Activated naive CD4-positive, alpha-beta T cell treated with anti-CD3 and anti-CD28 coated beads, Interleukin-2, amount 50 U/mL, for 72 hours (primary cell): ENCODE measurements around the gene BGN. TPM values are rescaled to one million over a fixed set of nuclear protein-coding genes. Genes with fewer than 3 reads are reported as not detected.

ENCODE experiments used
- ATAC-seq, 2 donors: fragments of 150-1000 bp; cut with Tn5 transposase; 2 replicates each; pipeline ENCODE4 v1.10.0; 2021; ENCODE audit warnings: mild to moderate bottlenecking in 2 of 2, moderate library complexity in 2 of 2
- DNase-seq, 2 donors: peaks; one replicate each; pipeline ENCODE4 v3.0.0; 2021 to 2022; ENCODE audit warnings: low spot score in 2 of 2
- H3K27ac Mint-ChIP-seq, 2 donors: one replicate each; pipeline ENCODE4 v1.8.0; 2022; ENCODE audit warnings: mild to moderate bottlenecking in 2 of 2, mixed read lengths in 2 of 2
- H3K36me3 Mint-ChIP-seq, 2 donors: one replicate each; pipeline ENCODE4 v1.8.0; 2022; ENCODE audit warnings: mixed read lengths in 2 of 2
- H3K9me3 Mint-ChIP-seq, 2 donors: one replicate each; pipeline ENCODE4 v1.8.0; 2022; ENCODE audit warnings: mixed read lengths in 2 of 2
- total RNA-seq, 2 donors: library from RNA; stranded (reverse); gene quantifications; one replicate each; pipeline ENCODE4 v1.2.3, GENCODE V29; 2022

The BGN gene
- total RNA-seq, 2 donors from 2014 or later = not detected

DNA sequence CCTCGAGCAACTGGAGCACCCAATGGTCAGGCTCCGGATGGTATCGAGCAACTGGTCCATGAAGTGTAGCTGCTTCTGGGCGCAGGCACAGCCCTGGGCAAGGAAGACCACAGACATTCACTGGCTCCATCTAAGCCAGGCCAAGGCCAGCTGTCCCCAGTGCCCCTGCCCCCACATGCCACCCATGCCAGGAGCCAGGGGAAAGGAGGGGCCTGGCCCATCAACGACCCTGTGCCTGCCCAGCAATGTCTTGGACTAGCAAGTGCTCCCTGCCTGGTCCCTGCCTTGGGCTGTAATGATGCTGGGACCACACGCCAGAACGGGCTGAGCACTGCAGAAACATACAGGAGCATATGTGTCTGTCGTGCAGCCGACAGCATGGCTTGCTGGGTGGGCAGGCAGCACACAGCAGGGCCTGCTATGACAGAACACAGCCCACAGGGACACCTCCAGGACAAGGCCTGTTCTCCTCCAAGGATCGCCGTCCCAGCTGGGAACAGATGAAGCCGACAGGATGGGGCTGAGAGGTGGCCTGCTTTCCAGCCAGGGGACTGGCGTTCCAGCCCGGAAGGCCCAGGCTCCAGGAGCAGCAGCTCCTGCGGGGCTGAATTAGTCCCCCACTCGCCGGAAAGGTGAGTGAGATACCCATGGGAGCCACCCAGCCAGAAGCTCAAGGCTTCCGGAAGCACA lies 37.5 kb upstream of the BGN start:
- H3K9me3 Mint-ChIP-seq = no peaks in the 10 kb centered on the region
- ATAC-seq (no peak), DNase-seq (no peak)
- H3K36me3 Mint-ChIP-seq = no peaks in the 10 kb centered on the region
- no peak overlapping the region for H3K27ac Mint-ChIP-seq

- ATAC-seq (no peak), DNase-seq (no peak)
- H3K9me3 Mint-ChIP-seq = no peaks in the 10 kb centered on the region
- no peak overlapping the region for H3K27ac Mint-ChIP-seq
- H3K36me3 Mint-ChIP-seq = no peaks in the 10 kb centered on the region
Measured at GRCh38 chrX:153457827-153458466, 36.8 kb upstream of the BGN start.

DNA sequence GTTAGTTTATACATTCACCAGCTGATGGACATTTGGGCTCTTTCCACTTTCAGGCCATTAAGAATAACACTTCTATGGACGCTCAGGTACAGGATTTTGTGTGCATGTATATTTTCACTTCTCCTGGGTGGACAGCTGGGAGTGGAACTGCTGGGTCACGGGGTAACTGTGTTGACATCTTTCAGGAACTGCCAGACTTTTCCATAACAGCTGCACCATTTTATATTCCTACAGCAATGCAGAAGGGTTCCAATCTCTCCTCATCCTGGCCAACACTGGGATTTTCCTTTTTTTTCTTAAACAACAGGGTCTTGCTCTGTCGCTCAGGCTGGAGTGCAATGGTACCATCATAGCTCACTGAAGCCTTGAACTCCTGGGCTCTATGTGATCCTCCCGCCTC lies 36.3 kb upstream of the BGN start:
- H3K9me3 Mint-ChIP-seq = no peaks in the 10 kb centered on the region
- DNase-seq (no peak), ATAC-seq (no peak)
- H3K36me3 Mint-ChIP-seq = no peaks in the 10 kb centered on the region
- no peak overlapping the region for H3K27ac Mint-ChIP-seq

- H3K9me3 Mint-ChIP-seq = no peaks in the 10 kb centered on the region
- no peak for ATAC-seq
- H3K36me3 Mint-ChIP-seq = no peaks in the 10 kb centered on the region
- DNase-seq = no peak
- H3K27ac Mint-ChIP-seq = no peak overlapping the region
Measured at GRCh38 chrX:153459986-153460385, 34.8 kb upstream of the BGN start.

DNA sequence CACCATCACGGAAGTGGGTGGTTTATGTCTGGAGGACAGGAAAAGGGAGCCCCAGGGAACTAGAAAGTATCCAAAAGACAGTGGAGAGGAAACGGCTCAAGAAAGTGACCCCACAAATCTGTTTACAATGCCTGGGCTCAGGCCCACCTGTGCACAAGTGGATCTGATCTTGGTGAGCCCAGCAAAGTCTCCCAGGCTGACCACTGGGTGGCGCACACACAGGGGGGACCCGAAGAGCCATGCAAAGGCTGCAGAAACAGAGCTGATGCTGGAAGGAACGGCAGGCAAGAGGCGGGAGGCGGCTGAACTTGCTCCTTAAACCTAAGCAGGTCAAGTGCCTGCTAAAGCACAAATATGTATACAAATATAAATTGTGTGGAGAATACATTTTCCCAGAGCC lies 34.0 kb upstream of the BGN start:
- DNase-seq = peak in 1 of 2 donors; percentile 24

DNA sequence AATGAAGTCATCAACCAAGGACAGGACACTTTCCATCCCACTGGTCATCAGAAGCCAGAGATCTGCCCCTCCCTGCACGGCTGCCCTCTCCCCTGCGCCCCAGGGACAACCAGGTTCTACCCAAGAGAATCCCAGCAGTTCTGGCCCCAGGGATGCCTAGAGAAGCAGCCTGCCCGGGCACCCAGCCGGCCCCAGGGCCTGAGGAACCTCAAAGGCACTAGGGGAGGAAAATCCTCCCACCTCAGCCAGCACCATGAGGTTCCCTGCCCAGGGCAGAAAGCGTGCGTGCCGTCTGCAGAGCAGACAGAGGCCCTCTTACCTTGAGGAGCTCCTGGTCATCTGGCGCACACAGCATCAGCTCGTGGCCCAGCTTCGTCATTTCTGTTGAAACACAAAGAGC lies 32.5 kb upstream of the BGN start:
- no peak for ATAC-seq
- no peaks in the 10 kb centered on the region for H3K36me3 Mint-ChIP-seq

More for the DNA sequence above, 34.0 kb upstream of the BGN start:
- peak in 1 of 2 donors; percentile 67 for ATAC-seq
- Mint-ChIP-seq H3K36me3 (no peaks in the 10 kb centered on the region), H3K9me3 (no peaks in the 10 kb centered on the region), H3K27ac (no peak overlapping the region)

DNA sequence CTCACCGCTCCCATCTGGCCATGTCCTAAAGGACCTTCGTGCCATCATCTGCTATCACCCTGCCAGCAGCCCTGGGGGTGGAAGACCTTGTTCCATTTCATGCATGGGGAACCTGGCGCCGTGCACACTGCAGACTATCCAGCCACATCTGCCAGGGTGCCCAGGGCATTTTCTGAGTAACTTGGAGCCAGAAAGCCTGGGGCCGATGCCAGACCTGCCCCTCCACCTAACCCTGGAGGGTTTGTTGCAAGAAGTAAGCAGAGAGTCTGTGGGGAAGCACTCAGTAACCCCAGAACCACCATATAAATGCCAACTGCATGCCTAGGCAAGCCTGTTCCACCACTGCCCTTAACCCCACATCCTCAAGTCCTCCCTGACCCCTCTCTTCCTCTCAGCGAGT lies 31.7 kb upstream of the BGN start:
- H3K9me3 Mint-ChIP-seq = no peaks in the 10 kb centered on the region
- no peak for ATAC-seq
- DNase-seq = no peak
- H3K27ac Mint-ChIP-seq = no peak overlapping the region
- H3K36me3 Mint-ChIP-seq = no peaks in the 10 kb centered on the region

More for the DNA sequence above, 32.5 kb upstream of the BGN start:
- H3K27ac Mint-ChIP-seq = no peak overlapping the region
- no peak for DNase-seq
- H3K9me3 Mint-ChIP-seq = no peaks in the 10 kb centered on the region

DNA sequence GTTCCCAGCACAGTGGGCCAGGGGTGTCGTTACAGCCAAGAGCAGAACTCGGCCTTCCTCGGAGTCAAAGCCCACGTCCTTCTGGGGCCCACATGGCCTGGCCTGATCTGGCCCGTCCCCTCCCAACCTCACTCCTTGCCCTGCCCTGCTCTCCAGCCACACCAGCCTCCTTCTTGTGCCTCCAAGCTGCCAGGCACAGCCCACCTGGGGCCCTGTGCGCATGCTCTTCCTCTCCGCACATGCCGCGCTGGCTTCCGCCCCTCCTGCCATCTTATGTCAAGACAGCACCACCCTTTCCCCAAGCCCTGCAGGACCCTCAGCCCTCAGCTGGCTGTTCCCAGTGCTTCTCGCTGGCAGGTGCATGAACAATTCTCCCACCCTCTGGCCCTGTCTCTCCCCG lies 31.2 kb upstream of the BGN start:
- ATAC-seq = no peak
- H3K9me3 Mint-ChIP-seq = no peaks in the 10 kb centered on the region
- H3K36me3 Mint-ChIP-seq = no peaks in the 10 kb centered on the region
- DNase-seq = no peak
- H3K27ac Mint-ChIP-seq = no peak overlapping the region

GRCh38 chrX:153464116-153464515 lies 30.7 kb upstream of the BGN start:
- Mint-ChIP-seq H3K9me3 (no peaks in the 10 kb centered on the region), H3K36me3 (no peaks in the 10 kb centered on the region), H3K27ac (no peak overlapping the region)
- ATAC-seq = no peak
- DNase-seq = no peak

GRCh38 chrX:153465691-153466380 lies 28.9 kb upstream of the BGN start:
- Mint-ChIP-seq H3K27ac (no peak overlapping the region), H3K9me3 (no peaks in the 10 kb centered on the region), H3K36me3 (no peaks in the 10 kb centered on the region)
- DNase-seq = no peak
- ATAC-seq = no peak

- no peaks in the 10 kb centered on the region for H3K9me3 Mint-ChIP-seq
- DNase-seq (no peak), ATAC-seq (no peak)
- H3K27ac Mint-ChIP-seq = no peak overlapping the region
- no peaks in the 10 kb centered on the region for H3K36me3 Mint-ChIP-seq
Measured at GRCh38 chrX:153468008-153468580, 26.7 kb upstream of the BGN start.

DNA sequence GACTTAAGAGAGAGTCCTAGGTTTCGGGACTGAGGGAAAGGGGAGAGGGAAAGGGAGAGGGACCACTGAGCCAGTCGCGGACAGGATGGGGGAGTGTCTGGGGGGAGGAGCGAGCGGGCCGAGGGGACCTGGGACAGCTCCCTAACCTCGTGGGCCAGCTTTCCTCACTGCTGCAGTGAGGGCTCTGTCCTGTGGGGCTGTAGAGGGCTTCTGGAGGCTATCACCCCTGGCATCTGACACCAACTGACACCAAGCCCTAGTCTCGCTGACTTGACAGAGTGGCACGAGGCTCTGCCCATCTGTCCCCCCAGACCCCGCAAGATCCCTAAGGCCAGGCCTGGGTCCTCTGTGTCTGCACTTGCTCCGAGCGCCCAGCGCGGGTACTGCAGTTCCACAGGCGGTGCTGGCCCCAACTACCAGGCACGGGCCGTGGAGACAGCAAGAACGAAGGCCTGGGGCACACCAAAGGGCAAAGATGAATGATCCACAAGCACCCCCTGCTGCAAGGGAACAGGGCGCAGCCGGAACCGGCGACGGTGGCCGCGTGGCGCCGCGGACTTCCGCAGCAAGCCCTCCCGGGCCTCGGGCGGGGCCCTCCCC lies 24.9 kb upstream of the BGN start:
- peak; percentile 32 to 46 for ATAC-seq
- H3K27ac Mint-ChIP-seq = peak overlapping the region; percentile 65 to 69
- H3K9me3 Mint-ChIP-seq = no peaks in the 10 kb centered on the region
- no peaks in the 10 kb centered on the region for H3K36me3 Mint-ChIP-seq
- DNase-seq = peak in 1 of 2 donors; percentile 7

GRCh38 chrX:153470411-153471363 lies 24.1 kb upstream of the BGN start, which contains the start of gene HAUS7:
Gene HAUS7, minus strand, starts transcription at chrX:153470576. Its CDS starts 19 bp downstream, at chrX:153470557.
- peak within 1 kb of the TSS; percentile 65 to 71 for H3K27ac Mint-ChIP-seq
- no peaks in the 10 kb centered on the region for H3K9me3 Mint-ChIP-seq
- ATAC-seq (peak; percentile 85 to 90), DNase-seq (peak; percentile 84 to 85)
- no peaks in the 10 kb centered on the region for H3K36me3 Mint-ChIP-seq

DNA sequence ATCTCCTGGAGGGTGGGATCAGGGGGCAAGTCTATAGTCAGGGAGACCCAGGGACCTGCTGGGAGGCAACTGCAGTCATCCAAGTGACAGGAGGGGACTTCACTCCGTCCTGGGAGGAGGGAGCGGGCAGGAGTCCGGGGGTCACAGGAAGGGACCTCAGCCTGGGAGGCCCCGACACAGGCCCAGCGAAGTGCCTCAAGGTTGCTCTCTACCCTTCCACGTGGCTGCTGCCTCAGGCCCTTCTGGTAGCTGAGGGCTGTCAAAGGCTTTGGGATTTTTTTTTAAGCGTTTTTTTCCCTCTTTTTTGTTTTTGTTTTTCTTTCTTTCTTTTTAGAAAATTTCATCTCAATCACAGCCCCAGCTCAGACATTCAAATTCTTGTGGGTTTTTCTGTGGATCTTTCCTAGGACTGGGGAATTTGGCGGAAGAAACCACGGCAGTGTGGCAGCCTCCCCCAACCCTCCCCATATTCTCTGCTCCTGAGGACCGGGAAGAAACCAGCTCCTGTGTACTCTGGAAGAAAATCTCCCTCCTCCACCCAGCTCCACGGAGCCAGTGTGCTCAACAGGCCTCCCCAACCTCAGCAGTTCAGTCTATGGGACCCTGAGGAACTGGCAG lies 23.0 kb upstream of the BGN start:
- H3K9me3 Mint-ChIP-seq = no peaks in the 10 kb centered on the region
- DNase-seq (no peak), ATAC-seq (no peak)
- peak overlapping the region in 1 of 2 donors; percentile 71 for H3K27ac Mint-ChIP-seq
- H3K36me3 Mint-ChIP-seq = no peaks in the 10 kb centered on the region

GRCh38 chrX:153473126-153473525 lies 21.7 kb upstream of the BGN start:
- H3K9me3 Mint-ChIP-seq = no peaks in the 10 kb centered on the region
- no peak for DNase-seq
- no peak for ATAC-seq
- H3K27ac Mint-ChIP-seq = no peak overlapping the region
- no peaks in the 10 kb centered on the region for H3K36me3 Mint-ChIP-seq

DNA sequence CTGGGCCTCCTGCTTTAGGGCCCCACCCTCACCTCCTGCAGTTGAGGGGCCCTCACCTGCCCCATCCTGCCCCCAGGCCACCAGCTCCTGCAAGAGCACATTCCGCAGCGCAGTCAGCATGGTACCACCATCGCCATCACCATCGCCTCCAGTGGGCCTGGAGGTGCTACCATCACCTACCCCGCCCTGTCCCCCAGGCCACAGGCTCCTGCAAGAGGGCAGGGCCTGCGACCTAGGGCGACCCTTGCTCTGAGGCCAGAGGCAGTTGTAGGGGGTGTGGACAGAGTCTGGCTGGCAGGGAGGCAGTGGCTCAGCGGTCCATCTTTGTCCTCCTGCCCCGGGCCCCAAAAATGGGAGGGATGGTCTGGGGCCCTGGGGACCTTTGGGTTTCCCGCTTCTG lies 20.5 kb upstream of the BGN start:
- H3K27ac Mint-ChIP-seq = no peak overlapping the region
- DNase-seq (no peak), ATAC-seq (no peak)
- H3K9me3 Mint-ChIP-seq = no peaks in the 10 kb centered on the region
- no peaks in the 10 kb centered on the region for H3K36me3 Mint-ChIP-seq
